ENCODE measurements around the gene MEPE.

Gene MEPE

DNA sequence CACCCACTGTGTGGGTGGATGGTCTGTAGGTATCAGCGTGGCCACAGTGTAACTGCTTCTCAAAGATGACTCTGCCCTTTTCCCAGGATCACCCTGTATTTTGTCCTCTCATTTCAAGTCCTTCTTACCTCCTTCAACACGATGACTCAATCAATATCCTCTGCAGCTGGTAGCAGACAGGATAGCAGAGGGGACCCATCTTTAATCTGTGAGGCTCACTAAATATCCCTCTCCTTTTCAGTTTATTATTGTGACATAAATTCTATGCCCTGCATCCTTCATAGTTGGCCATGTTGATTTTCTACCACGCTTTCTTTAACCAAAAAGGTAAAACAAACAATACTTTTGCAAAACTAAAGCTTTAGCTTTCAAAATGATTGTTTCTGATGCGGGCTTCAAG, 9.6 kb upstream of the MEPE start:
- Mint-ChIP-seq H3K4me1 (ENCODE audit: low read depth in 2 of 2) (no peaks in the 10 kb centered on the region), H3K27ac (no peak overlapping the region), H3K9me3 (peaks cover 0 to 2% of the 10 kb centered on the region in 2 donors), H3K36me3 (ENCODE audit: insufficient read depth) (no peaks in the 10 kb centered on the region), H3K4me3 (no peak overlapping the region), H3K27me3 (peaks cover 20 to 54% of the 10 kb centered on the region in 2 donors)
- DNase-seq (no peak), ATAC-seq (replicated peaks) (no peak)

DNA sequence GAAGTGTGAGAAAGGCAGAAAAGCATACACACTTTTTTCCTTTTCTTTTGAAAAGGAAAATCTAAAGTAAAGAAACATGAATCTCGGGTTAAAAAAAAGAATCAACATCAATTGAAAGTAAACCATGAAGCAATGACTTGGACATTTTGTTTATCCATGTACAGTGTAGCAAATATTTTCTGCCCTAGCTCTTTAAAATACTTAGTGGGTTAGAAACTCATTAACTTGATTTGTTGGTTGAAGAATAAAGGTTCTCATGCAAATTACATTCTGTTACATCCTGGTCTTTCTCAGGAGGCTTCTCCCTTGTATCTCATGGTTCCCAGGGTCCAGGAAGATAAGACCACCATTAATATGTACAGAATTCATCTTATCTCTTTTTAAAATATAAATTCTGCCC, 9.0 kb upstream of the MEPE start:
- peaks cover 24 to 54% of the 10 kb centered on the region in 2 donors for H3K27me3 Mint-ChIP-seq
- H3K36me3 Mint-ChIP-seq (ENCODE audit: insufficient read depth), result no peaks in the 10 kb centered on the region
- peaks cover 0 to 2% of the 10 kb centered on the region in 2 donors for H3K9me3 Mint-ChIP-seq
- no peak overlapping the region for H3K4me3 Mint-ChIP-seq
- ATAC-seq (replicated peaks) (no peak), DNase-seq (no peak)
- H3K4me1 Mint-ChIP-seq (ENCODE audit: low read depth in 2 of 2), result no peaks in the 10 kb centered on the region
- H3K27ac Mint-ChIP-seq, result no peak overlapping the region

DNA sequence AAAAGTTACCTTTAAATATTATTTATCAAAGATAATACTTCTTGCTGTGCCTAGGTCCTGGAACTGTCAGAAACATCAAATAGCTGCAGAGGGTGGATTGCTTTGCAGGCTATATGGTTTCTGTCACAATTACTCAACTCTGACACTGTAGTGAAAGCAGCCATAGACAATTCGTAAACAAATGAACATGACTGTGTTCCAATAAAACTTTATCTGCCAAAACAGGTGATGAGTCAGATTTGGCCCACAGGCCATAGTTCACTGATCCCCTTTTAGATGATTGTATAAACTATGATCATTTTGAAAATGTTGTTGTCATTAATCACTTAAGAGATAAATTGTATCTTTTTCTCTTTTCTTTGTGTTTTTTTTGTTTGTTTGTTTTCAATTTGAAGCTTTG, 8.4 kb upstream of the MEPE start:
- no peak for DNase-seq
- ATAC-seq (replicated peaks), result no peak
- Mint-ChIP-seq H3K36me3 (ENCODE audit: insufficient read depth) (no peaks in the 10 kb centered on the region), H3K9me3 (peaks cover 0 to 2% of the 10 kb centered on the region in 2 donors), H3K27ac (no peak overlapping the region), H3K4me1 (ENCODE audit: low read depth in 2 of 2) (no peaks in the 10 kb centered on the region), H3K4me3 (no peak overlapping the region), H3K27me3 (peaks cover 24 to 48% of the 10 kb centered on the region in 2 donors)

DNA sequence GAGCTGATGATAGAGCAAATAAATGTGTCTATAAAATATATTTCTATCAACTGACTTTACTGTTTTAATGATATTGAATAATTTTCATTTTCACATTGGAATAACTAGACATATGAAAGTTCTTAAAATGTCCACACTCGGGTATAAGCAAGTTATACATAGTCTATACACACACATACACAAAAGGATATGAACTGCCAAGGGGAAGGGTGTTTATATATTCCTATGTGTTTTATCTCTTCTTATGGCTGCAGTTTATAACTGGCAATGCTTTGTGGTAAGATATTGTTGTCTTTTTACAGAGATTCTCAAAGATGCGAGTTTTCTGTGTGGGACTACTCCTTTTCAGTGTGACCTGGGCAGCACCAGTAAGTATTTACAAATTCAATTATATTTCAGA, 1.6 kb downstream of the MEPE start:
- no peaks in the 10 kb centered on the region for H3K9me3 Mint-ChIP-seq
- no peaks in the 10 kb centered on the region for H3K36me3 Mint-ChIP-seq (ENCODE audit: insufficient read depth)
- ATAC-seq (replicated peaks) (no peak), DNase-seq (no peak)
- H3K27ac Mint-ChIP-seq, result no peak overlapping the region
- H3K4me3 Mint-ChIP-seq, result no peak overlapping the region
- no peaks in the 10 kb centered on the region for H3K4me1 Mint-ChIP-seq (ENCODE audit: low read depth in 2 of 2)
- peaks cover 5 to 26% of the 10 kb centered on the region in 2 donors for H3K27me3 Mint-ChIP-seq

DNA sequence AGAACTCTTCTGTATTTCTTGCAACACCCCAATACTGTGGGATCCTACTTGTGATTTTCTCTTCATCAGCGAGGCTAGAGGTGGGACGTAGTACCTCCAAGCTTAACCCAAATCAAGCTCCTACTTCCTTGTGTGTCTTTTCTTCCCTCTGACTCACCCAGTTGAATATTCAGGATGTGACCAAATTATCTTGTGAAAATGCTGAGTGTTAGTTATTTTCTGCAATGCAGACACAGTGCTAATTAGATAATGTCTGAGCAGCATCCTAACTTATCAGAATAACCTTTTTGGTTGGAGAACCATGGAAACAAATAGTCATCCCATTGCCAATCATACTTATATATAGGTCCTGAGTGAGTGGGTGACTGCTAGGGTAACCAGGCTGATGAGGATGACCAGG, 2.4 kb downstream of the MEPE start:
- no peak for ATAC-seq (replicated peaks)
- no peak for DNase-seq
- Mint-ChIP-seq H3K9me3 (no peaks in the 10 kb centered on the region), H3K36me3 (ENCODE audit: insufficient read depth) (no peaks in the 10 kb centered on the region), H3K4me3 (no peak overlapping the region), H3K27me3 (peaks cover 5 to 24% of the 10 kb centered on the region in 2 donors), H3K4me1 (ENCODE audit: low read depth in 2 of 2) (no peaks in the 10 kb centered on the region), H3K27ac (no peak overlapping the region)

DNA sequence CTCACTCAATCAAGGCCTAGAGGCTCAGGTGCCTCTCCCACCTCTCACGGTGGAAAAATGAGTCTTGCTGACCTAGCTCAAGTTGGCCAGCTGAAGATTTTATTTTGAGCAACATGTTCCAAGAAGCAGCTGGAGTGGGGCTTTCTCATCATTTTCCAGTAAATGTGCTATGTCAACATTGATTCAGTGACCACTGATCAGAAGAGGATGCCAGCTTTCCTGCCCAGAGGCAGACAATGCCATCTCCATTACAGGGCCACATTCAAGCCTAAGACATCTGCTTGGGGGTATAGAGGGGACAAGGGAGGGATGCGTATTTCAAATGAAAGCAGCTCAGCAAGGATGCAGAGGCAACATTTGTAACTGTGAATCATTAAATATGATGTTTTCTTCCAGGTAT, 3.0 kb downstream of the MEPE start:
- Mint-ChIP-seq H3K27ac (no peak overlapping the region), H3K9me3 (no peaks in the 10 kb centered on the region)
- DNase-seq, result no peak

DNA sequence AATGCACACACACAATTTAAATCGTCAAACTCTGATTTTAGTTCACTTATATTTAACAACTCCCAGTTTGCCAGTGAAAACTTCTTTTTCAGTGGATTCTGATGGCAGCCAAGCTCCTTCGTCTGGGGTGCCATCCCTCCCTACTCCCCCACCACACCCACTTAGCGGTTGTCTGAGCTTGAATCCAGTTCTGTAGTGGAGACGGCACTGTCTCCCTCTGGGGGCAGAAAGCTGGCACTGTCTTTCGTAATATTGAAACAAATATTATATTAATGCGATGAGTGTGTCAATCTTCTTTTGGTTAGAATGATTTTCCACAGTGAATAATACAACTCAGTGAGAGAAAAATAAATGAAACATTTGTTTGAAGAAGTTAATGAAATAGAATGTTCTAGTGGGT, 5.4 kb downstream of the MEPE start:
- no peak overlapping the region for H3K4me3 Mint-ChIP-seq
- no peaks in the 10 kb centered on the region for H3K9me3 Mint-ChIP-seq
- ATAC-seq (replicated peaks), result no peak
- no peak for DNase-seq
- no peaks in the 10 kb centered on the region for H3K4me1 Mint-ChIP-seq (ENCODE audit: low read depth in 2 of 2)
- H3K27ac Mint-ChIP-seq, result no peak overlapping the region
- peaks cover 13 to 52% of the 10 kb centered on the region in 2 donors for H3K27me3 Mint-ChIP-seq
- no peaks in the 10 kb centered on the region for H3K36me3 Mint-ChIP-seq (ENCODE audit: insufficient read depth)

More for the DNA sequence above, 3.0 kb downstream of the MEPE start:
- Mint-ChIP-seq H3K4me1 (ENCODE audit: low read depth in 2 of 2) (no peaks in the 10 kb centered on the region), H3K27me3 (peaks cover 11 to 28% of the 10 kb centered on the region in 2 donors), H3K36me3 (ENCODE audit: insufficient read depth) (no peaks in the 10 kb centered on the region), H3K4me3 (no peak overlapping the region)
- no peak for ATAC-seq (replicated peaks)

DNA sequence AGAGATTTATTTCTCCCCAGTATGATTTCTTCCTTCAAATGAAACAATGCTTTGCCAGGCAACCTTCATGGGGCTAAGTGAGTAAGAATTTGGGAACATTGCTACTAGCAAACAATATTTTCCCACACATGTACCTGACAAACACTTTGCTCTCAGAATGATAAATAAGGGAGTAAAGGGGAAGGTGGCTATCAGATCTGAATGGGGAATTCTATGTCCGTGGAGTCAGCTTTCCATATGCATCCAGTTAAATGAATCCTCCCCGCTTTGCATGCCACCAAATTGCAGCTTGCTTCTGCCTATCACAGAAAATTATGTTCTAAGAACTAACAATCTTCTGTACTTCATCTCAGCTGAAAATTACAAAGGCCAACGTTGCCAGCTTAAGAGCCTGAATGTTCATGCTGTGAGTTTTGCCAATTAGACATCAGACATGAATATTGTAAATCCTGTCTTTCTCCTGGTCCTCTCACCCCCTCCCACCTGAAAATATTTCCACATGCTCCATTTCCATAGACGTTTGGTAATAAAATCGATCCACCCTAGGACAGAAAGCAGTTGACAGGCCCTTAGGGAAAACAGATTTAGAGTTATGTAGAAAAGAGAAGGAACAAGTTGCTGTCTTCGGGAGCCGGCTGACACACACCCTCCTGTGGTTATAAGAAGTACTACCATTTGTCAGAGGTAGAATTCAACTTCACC, 6.3 kb downstream of the MEPE start:
- DNase-seq (no peak), ATAC-seq (replicated peaks) (no peak)
- H3K36me3 Mint-ChIP-seq (ENCODE audit: insufficient read depth), result no peaks in the 10 kb centered on the region
- no peaks in the 10 kb centered on the region for H3K9me3 Mint-ChIP-seq
- H3K4me1 Mint-ChIP-seq (ENCODE audit: low read depth in 2 of 2), result no peaks in the 10 kb centered on the region
- H3K27ac Mint-ChIP-seq, result no peak overlapping the region
- no peak overlapping the region for H3K4me3 Mint-ChIP-seq
- H3K27me3 Mint-ChIP-seq, result peaks cover 18 to 61% of the 10 kb centered on the region in 2 donors

DNA sequence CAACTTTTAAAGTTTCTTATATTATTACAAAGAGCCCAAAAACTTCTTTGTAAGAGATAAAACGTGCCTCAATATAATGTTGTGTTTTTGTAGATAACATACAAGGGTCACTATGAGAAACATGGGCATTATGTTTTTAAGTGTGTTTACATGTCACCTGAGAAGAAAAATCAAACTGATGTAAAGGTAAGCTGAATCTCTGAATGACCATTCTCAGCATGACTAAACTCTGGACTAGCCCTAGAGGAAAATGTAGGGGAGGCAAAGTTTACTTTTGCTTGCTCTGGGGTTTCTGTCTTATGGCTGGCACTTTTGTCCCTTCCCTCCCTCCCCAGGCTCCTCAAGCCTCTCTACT, 6.8 kb downstream of the MEPE start:
- DNase-seq (no peak), ATAC-seq (replicated peaks) (no peak)
- Mint-ChIP-seq H3K4me1 (ENCODE audit: low read depth in 2 of 2) (no peaks in the 10 kb centered on the region), H3K4me3 (no peak overlapping the region), H3K36me3 (ENCODE audit: insufficient read depth) (no peaks in the 10 kb centered on the region), H3K27me3 (peaks cover 19 to 64% of the 10 kb centered on the region in 2 donors), H3K9me3 (no peaks in the 10 kb centered on the region), H3K27ac (no peak overlapping the region)

DNA sequence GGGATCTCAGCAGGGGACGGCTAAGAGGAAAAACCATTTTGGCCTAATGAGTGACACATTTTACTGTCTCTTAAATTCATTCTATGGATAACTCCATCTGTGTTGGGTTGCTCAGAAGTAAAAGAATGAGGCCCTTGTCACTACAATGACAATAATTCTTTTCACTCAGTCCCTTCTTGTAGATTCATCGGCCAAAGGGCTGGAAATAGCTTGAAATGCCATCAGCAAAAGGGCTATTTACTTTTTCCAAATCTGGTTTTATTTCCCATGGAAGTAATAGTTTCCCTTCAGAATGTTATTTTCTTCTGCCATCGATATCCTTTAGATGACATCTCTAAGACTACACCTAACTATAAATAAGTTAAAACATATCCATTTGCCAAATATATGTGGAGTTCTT, 7.4 kb downstream of the MEPE start:
- no peak for ATAC-seq (replicated peaks)
- Mint-ChIP-seq H3K9me3 (no peaks in the 10 kb centered on the region), H3K4me3 (no peak overlapping the region), H3K27me3 (peaks cover 20 to 68% of the 10 kb centered on the region in 2 donors), H3K36me3 (ENCODE audit: insufficient read depth) (no peaks in the 10 kb centered on the region), H3K27ac (no peak overlapping the region), H3K4me1 (ENCODE audit: low read depth in 2 of 2) (no peaks in the 10 kb centered on the region)
- no peak for DNase-seq

DNA sequence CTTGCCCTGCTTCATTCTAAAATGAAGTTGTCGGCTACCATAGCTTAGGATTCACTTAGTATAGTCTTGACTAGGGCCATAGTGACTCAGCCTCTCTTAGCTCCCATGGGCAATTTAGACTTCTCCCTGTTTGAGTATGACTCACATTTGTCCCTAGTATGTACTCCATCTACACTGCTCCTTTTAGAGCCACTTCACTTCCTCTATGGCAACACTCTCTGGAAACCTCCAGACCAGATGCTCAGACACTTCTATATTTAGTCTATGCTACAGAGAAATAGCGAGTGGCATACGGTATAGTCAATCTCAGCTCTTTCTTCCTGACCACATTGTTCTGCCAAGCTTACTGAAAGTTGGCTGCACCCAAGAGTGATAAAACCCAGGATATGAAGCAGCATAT, 11.2 kb downstream of the MEPE start:
- H3K4me1 Mint-ChIP-seq (ENCODE audit: low read depth in 2 of 2), result peaks cover 0 to 4% of the 10 kb centered on the region in 2 donors
- DNase-seq, result no peak

DNA sequence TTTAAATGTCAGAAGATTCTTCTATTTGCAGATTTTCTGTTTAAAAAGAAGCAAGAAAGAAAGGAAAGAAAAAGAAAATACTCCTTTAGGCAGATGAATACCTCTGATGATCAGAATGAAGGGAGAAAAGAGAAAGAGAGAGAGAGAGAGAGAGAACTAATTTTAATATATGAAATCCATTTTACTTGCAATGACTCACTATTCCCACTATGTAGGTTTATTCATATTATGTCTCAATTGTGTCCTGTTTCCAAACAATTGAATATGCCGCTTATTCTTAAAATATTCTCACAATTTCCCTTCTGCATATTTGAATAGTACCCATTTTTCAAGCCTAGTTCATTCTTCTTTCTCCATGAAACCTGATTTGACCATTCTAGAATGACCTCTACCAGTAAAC, 11.7 kb downstream of the MEPE start:
- Mint-ChIP-seq H3K4me1 (ENCODE audit: low read depth in 2 of 2) (peaks cover 3 to 8% of the 10 kb centered on the region in 2 donors), H3K27me3 (peaks cover 43 to 72% of the 10 kb centered on the region in 2 donors), H3K4me3 (no peak overlapping the region), H3K9me3 (no peaks in the 10 kb centered on the region), H3K36me3 (ENCODE audit: insufficient read depth) (no peaks in the 10 kb centered on the region), H3K27ac (no peak overlapping the region)
- no peak for DNase-seq
- ATAC-seq (replicated peaks), result no peak

More for the DNA sequence above, 11.2 kb downstream of the MEPE start:
- peaks cover 43 to 72% of the 10 kb centered on the region in 2 donors for H3K27me3 Mint-ChIP-seq
- no peak overlapping the region for H3K4me3 Mint-ChIP-seq
- H3K9me3 Mint-ChIP-seq, result no peaks in the 10 kb centered on the region
- H3K36me3 Mint-ChIP-seq (ENCODE audit: insufficient read depth), result no peaks in the 10 kb centered on the region
- ATAC-seq (replicated peaks), result peak; percentile 31
- H3K27ac Mint-ChIP-seq, result no peak overlapping the region

DNA sequence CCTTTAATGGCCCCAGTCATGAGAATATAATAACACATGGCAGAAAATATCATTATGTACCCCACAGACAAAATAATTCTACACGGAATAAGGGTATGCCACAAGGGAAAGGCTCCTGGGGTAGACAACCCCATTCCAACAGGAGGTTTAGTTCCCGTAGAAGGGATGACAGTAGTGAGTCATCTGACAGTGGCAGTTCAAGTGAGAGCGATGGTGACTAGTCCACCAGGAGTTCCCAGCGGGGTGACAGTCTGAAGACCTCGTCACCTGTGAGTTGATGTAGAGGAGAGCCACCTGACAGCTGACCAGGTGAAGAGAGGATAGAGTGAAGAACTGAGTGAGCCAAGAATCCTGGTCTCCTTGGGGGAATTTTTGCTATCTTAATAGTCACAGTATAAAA, 13.5 kb downstream of the MEPE start:
- no peak for ATAC-seq (replicated peaks)
- Mint-ChIP-seq H3K36me3 (ENCODE audit: insufficient read depth) (no peaks in the 10 kb centered on the region), H3K27ac (no peak overlapping the region), H3K4me1 (ENCODE audit: low read depth in 2 of 2) (peaks cover 3 to 8% of the 10 kb centered on the region in 2 donors), H3K27me3 (peaks cover 41 to 57% of the 10 kb centered on the region in 2 donors), H3K9me3 (no peaks in the 10 kb centered on the region), H3K4me3 (no peak overlapping the region)
- no peak for DNase-seq

DNA sequence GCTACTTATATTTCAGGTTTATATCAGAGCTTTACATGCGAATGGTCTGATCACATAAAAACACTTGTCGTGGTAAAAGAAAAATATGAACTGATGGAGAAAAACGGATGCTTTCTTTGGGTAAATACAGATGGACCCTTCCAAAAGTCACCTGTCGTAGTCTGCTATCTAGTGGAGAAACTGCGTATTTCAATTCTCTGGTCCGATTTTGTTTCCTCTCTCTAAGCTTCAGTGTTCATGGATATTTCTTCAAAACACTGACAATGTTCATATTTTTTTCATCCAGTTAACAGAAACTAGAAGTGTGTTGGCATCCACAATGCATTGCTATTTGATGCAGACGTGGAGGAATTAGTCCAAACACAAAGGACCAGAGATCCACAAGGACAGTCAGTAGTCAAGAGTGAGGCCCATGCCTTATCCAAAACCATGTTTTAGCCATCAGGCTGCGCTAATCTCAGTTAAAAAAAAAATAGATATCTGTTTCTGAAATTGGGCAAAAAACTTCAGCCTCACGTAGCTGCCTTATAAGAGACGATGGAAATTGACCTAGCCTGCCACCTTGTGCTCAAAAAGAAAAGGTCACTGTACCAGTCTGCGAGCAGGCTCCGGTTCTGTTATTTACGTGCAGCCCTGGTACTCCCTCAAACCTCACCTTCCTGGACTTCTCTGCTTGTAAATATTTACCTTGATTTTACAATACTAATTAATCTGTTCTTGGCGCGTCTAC, 16.0 kb downstream of the MEPE start:
- ATAC-seq (replicated peaks), result peak; percentile 87
- Mint-ChIP-seq H3K36me3 (ENCODE audit: insufficient read depth) (no peaks in the 10 kb centered on the region), H3K27me3 (peaks cover 37 to 40% of the 10 kb centered on the region in 2 donors), H3K27ac (peak overlapping the region in 1 of 2 donors; percentile 1), H3K4me1 (ENCODE audit: low read depth in 2 of 2) (peaks cover 3 to 8% of the 10 kb centered on the region in 2 donors), H3K4me3 (peak overlapping the region in 1 of 2 donors; percentile 0), H3K9me3 (no peaks in the 10 kb centered on the region)
- DNase-seq, result peak; percentile 3 to 14 (median 4)

Data from effector memory CD8-positive, alpha-beta T cell (primary cell).